Adrenal gland (tissue), 12 donors: ENCODE results near the gene FRMD3. TPM values are rescaled to one million over a fixed set of nuclear protein-coding genes. Genes with fewer than 3 reads are reported as not detected.

Source experiments
- DNase-seq, 7 donors: peaks; one replicate each; pipeline ENCODE4 v3.0.0-alpha.2; 2019 to 2020
- H3K27ac ChIP-seq, 5 donors: fragments of 200-600 bp; sonication (generic) in 4 of 5; 1 replicate in 3 of 5; 2 replicates in 2 of 5; pipeline versions ENCODE4 v1.5.1 to v1.8.0; 2016 to 2020; ENCODE audit warnings: mild to moderate bottlenecking in 1 of 5
- H3K27me3 ChIP-seq: fragments of 200-600 bp; 2 replicates; pipeline ENCODE4 v1.8.0; 2021
- H3K36me3 ChIP-seq, 2 donors: fragments of 200-600 bp; replicated peaks in 1 of 2; 1 replicate in 1 of 2; 2 replicates in 1 of 2; pipeline versions ENCODE4 v1.5.1 to v1.8.0; 2018 to 2022
- H3K4me1 ChIP-seq, 2 donors: fragments of 200-600 bp; replicated peaks in 1 of 2; 1 replicate in 1 of 2; 2 replicates in 1 of 2; pipeline versions ENCODE4 v1.5.1 to v1.8.0; 2018 to 2021
- H3K4me3 ChIP-seq, 4 donors: fragments of 200-600 bp; sonication (generic) in 3 of 4; one replicate each; pipeline ENCODE4 v1.5.1; 2016 to 2018
- H3K9me3 ChIP-seq, 3 donors: fragments of 200-600 bp; sonication (generic) in 1 of 3; replicated peaks in 1 of 3; 1 replicate in 2 of 3; 2 replicates in 1 of 3; pipeline versions ENCODE4 v1.5.1 to v1.8.0; 2016 to 2021
- POLR2A ChIP-seq, 2 donors: fragments of 450-650 bp; IDR thresholded peaks; one replicate each; pipeline ENCODE4 v1.6.1; 2017; ENCODE audit warnings: antibody characterized with exemption in 2 of 2, mild to moderate bottlenecking in 2 of 2, moderate library complexity in 1 of 2
- WGBS, 4 donors: extraction: QIAGEN DNeasy Blood & Tissue Kit in 2 of 4; methylation state at CpG; one replicate each; pipeline versions ENCODE4 v1.1.5 to v1.1.7; 2013 to 2017; 5-methylcytosine and 5-hydroxymethylcytosine counted together
- intact Hi-C, 2 donors: fragments of 100-400 bp; cut with DNase I; formaldehyde crosslinking; loops; one replicate each; pipeline versions ENCODE4 v1.14.1 to v1.15.0; 2022 to 2023
- polyA plus RNA-seq, 3 donors: library from polyadenylated mRNA; stranded (reverse); fragments of 200-250 nt in 2 of 3; fragments of 350-450 nt in 1 of 3; fragmentation: Illumina TruSeq in 1 of 3; extraction: RNeasy Lipid Tissue Mini Kit (QIAGEN cat#74804) in 1 of 3; gene quantifications; one replicate each; pipeline ENCODE4 v1.2.3, GENCODE V29; 2013 to 2014
- total RNA-seq, 9 donors: library from RNA; depleted of rRNA in 4 of 9; stranded (reverse); fragments of >200 nt in 4 of 9; fragments of 120-200 nt in 1 of 9; fragmentation: NEBNext Ultra II Directional in 1 of 9; extraction: Animal tissue kit (Norgen Biotek cat#: 25700) in 1 of 9; gene quantifications; one replicate each; pipeline versions ENCODE4 v1.1.0 to v1.2.4, GENCODE V29; 2013 to 2023
- TF ChIP-seq, protein P1 (sequence below), 6 experiments: fragments of 450-650 bp in 4 of 6; fragments of 200-600 bp in 2 of 6; sonication (generic) in 1 of 6; IDR thresholded peaks; 1 replicate in 5 of 6; 2 replicates in 1 of 6; pipeline versions ENCODE4 v1.5.1 to v1.8.0; 2016 to 2021; ENCODE audit warnings: antibody characterized with exemption in 6 of 6, mild to moderate bottlenecking in 2 of 6, moderate library complexity in 1 of 6
- donor health status: healthy with polysubstance abuse.
- donor health status: Bipolar disorder and iron deficiency.
- donor health status: DM: yes; HTN: yes; CAD: no.
- donor health status: DM: no; HTN: no; CAD: no.
- donor health status: DM: no; HTN: no; CAD: no.
- donor health status: DM: yes; HTN: yes; CAD: no.

The FRMD3 gene
- total and polyA plus RNA-seq, 12 donors = 1.8 to 32.9 (median 13.6) TPM

DNA sequence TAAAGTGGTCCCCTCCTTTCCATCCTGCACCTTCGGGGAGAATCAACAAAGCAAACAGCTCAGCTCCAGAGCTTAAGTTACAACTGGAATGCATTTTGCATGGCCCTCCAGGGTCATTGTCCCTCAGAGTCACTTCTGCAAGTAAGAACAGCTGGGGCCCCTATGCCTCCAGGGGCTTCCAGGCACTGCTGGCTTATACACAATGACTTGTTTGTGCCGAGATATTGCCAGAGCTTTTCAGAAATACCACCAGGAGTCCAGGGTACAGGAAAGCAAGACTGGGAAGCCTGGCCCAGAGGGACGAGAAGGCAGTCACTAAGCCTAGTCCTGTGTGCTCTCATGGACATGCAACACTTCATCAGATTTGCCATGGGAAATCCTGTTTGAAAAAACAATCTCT, 11.3 kb downstream of the FRMD3 start:
- Histone ChIP-seq H3K27me3 (no peaks in the 10 kb centered on the region), H3K9me3 (peaks cover 0 to 5% (median 0%) of the 10 kb centered on the region in 3 donors), H3K27ac (no peak overlapping the region), H3K36me3 (no peaks in the 10 kb centered on the region), H3K4me3 (no peak overlapping the region), H3K4me1 (no peaks in the 10 kb centered on the region)
- TF ChIP-seq, protein P1, sequence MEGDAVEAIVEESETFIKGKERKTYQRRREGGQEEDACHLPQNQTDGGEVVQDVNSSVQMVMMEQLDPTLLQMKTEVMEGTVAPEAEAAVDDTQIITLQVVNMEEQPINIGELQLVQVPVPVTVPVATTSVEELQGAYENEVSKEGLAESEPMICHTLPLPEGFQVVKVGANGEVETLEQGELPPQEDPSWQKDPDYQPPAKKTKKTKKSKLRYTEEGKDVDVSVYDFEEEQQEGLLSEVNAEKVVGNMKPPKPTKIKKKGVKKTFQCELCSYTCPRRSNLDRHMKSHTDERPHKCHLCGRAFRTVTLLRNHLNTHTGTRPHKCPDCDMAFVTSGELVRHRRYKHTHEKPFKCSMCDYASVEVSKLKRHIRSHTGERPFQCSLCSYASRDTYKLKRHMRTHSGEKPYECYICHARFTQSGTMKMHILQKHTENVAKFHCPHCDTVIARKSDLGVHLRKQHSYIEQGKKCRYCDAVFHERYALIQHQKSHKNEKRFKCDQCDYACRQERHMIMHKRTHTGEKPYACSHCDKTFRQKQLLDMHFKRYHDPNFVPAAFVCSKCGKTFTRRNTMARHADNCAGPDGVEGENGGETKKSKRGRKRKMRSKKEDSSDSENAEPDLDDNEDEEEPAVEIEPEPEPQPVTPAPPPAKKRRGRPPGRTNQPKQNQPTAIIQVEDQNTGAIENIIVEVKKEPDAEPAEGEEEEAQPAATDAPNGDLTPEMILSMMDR (IDR thresholded peaks at IDR 0.05) = no peak
- TF ChIP-seq POLR2A (IDR thresholded peaks at IDR 0.05) = no peak
- intact Hi-C loops = no loop called here
- WGBS, 4 donors = 78 to 86% (median 83%) methylated on average over 3 of the region's 3 CpGs
- no peak for DNase-seq

DNA sequence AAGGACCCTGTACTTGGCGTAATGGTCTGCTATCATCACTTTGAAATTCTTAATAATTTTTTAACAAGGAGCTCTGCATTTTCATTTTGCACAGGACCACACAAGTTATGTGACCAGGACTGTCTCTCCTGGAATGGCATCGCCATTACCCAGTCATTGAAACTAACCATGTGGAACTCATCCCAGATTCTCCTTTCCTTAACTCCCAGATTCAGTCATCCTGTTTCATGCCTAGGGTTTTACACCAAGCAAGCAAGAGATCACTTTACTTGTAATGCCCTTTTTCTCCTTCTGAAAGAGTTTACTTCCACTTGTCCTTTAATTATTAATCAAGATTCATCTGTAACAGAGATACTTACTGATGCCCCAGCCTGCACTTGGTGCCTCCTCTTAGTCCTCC, 12.0 kb downstream of the FRMD3 start:
- 92 to 97% (median 94%) methylated on average over 2 of the region's 2 CpGs for whole genome bisulfite sequencing, 4 donors
- no peak for DNase-seq
- TF ChIP-seq, protein P1 (IDR thresholded peaks at IDR 0.05) = no peak
- peaks cover 0 to 5% (median 0%) of the 10 kb centered on the region in 3 donors for H3K9me3 ChIP-seq
- H3K27me3 ChIP-seq = no peaks in the 10 kb centered on the region
- no peaks in the 10 kb centered on the region for H3K36me3 ChIP-seq
- intact Hi-C loops = no loop called here
- no peak overlapping the region for H3K27ac ChIP-seq
- H3K4me1 ChIP-seq = no peaks in the 10 kb centered on the region
- no peak overlapping the region for H3K4me3 ChIP-seq

DNA sequence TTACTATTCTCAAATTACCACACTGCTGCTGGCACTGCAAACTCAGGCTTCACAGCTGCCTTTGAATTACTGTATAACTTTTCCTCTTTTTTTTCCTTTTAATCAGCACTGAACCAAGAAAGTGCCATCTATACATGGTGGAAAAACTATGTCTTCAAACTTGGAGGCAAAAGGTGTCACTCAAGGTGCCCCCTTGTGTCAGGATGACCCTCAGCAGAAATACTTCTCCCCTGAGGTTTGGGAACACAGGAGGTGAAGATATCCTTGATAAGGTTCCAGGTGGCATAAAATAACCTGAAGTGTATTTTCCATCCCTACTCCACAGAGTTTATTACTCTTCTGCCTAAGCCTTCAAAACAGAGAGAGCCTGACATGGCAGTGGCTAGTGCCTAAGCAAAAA, 14.5 kb downstream of the FRMD3 start:
- no peak overlapping the region for H3K4me3 ChIP-seq
- no peaks in the 10 kb centered on the region for H3K9me3 ChIP-seq
- no peak for DNase-seq
- no peaks in the 10 kb centered on the region for H3K36me3 ChIP-seq
- TF ChIP-seq, protein P1 (IDR thresholded peaks at IDR 0.05) = no peak
- no peak for TF ChIP-seq POLR2A (IDR thresholded peaks at IDR 0.05)
- H3K4me1 ChIP-seq = no peaks in the 10 kb centered on the region
- H3K27ac ChIP-seq = no peak overlapping the region
- H3K27me3 ChIP-seq = no peaks in the 10 kb centered on the region
- intact Hi-C loops = no loop called here

DNA sequence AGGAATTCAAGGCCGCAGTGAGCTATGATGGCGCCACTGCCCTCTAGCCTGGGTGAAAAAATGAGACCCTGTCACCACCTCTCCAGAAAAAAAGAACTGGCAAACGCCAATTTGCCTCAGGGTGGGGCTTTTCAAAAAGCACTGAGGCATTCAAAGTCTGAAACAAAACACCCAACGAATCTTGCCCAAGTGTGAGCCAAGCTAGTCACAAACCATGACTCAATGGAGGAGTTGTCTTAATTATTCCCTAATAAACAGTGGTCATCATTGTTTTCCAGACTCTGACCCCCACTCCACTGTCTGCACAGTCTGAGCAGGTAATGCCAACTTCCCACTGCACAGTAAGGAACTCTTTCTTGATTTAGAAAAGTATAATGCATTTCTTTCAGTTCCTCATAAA, 16.8 kb downstream of the FRMD3 start:
- WGBS, 4 donors = 81 to 100% (median 86%) methylated on average over 3 to 4 of the region's 4 CpGs

DNA sequence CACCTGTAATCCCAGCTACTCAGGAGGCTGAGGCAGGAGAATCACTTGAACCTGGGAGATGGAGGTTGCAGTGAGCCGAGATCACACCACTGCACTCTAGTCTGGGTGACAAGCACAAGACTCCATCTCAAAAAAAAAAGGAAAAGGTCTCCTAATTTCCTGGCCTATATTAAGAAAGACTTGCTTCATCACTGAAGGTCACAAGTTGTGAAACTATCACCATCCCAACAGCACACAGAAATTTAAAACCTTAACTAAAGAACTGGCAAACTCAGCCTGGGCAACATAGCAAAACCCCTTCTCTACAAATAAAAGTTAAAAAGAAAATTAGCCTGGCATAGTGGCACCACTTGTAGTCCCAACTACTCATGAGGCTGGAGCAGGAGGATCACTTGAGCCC, 17.2 kb downstream of the FRMD3 start:
- no peaks in the 10 kb centered on the region for H3K36me3 ChIP-seq
- H3K4me3 ChIP-seq = no peak overlapping the region
- DNase-seq = no peak
- H3K4me1 ChIP-seq = no peaks in the 10 kb centered on the region
- no peaks in the 10 kb centered on the region for H3K9me3 ChIP-seq
- intact Hi-C loops = no loop called here
- H3K27ac ChIP-seq = no peak overlapping the region
- H3K27me3 ChIP-seq = no peaks in the 10 kb centered on the region
- 84 to 96% (median 89%) methylated on average over 1 of the region's 1 CpG for WGBS, 4 donors
- TF ChIP-seq, protein P1 (IDR thresholded peaks at IDR 0.05) = no peak
- no peak for TF ChIP-seq POLR2A (IDR thresholded peaks at IDR 0.05)

More for the DNA sequence above, 16.8 kb downstream of the FRMD3 start:
- Histone ChIP-seq H3K36me3 (no peaks in the 10 kb centered on the region), H3K4me1 (no peaks in the 10 kb centered on the region), H3K4me3 (no peak overlapping the region), H3K27ac (no peak overlapping the region), H3K9me3 (no peaks in the 10 kb centered on the region), H3K27me3 (no peaks in the 10 kb centered on the region)
- no peak for TF ChIP-seq POLR2A (IDR thresholded peaks at IDR 0.05)
- intact Hi-C loops = no loop called here
- no peak for DNase-seq
